HG03442 (cell line): Measurements from ENCODE around the gene NCAN.
"Not testable (repeated sequence)": the region's sequence is repeated elsewhere in the genome, so short reads cannot be mapped to it uniquely, and the experiment has no call there.

Source experiments
- ATAC-seq: cut with Tn5 transposase; IDR thresholded peaks from one replicate; pipeline ENCODE4 v1.9.1; 2021; ENCODE audit warnings: mild to moderate bottlenecking, moderate library complexity; ENCODE audit not compliant: unreplicated experiment

The NCAN gene

GRCh38 chr19:19211499-19212420, at the start of gene NCAN:
Gene NCAN (plus strand): TSS chr19:19211958. CDS start chr19:19216954, 4,996 bp downstream.
- ATAC-seq: no peak

GRCh38 chr19:19162495-19162894, 49.3 kb upstream of the NCAN start:
- no peak for ATAC-seq

GRCh38 chr19:19165396-19165795, 46.4 kb upstream of the NCAN start:
- no peak for ATAC-seq

GRCh38 chr19:19167612-19168011, 44.1 kb upstream of the NCAN start:
- no peak for ATAC-seq

- no peak for ATAC-seq
Observed at GRCh38 chr19:19169236-19170052, 42.3 kb upstream of the NCAN start.

- peak; percentile 86 for ATAC-seq
Observed at GRCh38 chr19:19170053-19170872, 41.5 kb upstream of the NCAN start, which contains the start of gene MEF2B. Gene MEF2B (minus strand): TSS chr19:19170263. CDS start chr19:19150735, 19,528 bp downstream.

- no peak for ATAC-seq
Observed at GRCh38 chr19:19170873-19171672, 40.7 kb upstream of the NCAN start.

- no peak for ATAC-seq
Observed at GRCh38 chr19:19171821-19172532, 39.8 kb upstream of the NCAN start.

GRCh38 chr19:19173243-19173642, 38.5 kb upstream of the NCAN start:
- ATAC-seq: not testable (repeated sequence)

- no peak for ATAC-seq
Observed at GRCh38 chr19:19176950-19177349, 34.8 kb upstream of the NCAN start.

- no peak for ATAC-seq
Observed at GRCh38 chr19:19179548-19180441, 32.0 kb upstream of the NCAN start.

GRCh38 chr19:19181488-19181998, 30.2 kb upstream of the NCAN start:
- ATAC-seq: no peak

GRCh38 chr19:19185853-19186740, 25.7 kb upstream of the NCAN start:
- no peak for ATAC-seq

- ATAC-seq: no peak
Observed at GRCh38 chr19:19186742-19187141, 25.0 kb upstream of the NCAN start.

GRCh38 chr19:19191768-19192077, 20.0 kb upstream of the NCAN start:
- ATAC-seq: no peak

- ATAC-seq: peak; percentile 78
Observed at GRCh38 chr19:19192078-19192882, 19.5 kb upstream of the NCAN start, which contains the start of the genes BORCS8 and RFXANK. Gene BORCS8 (minus strand): TSS chr19:19192152. CDS start chr19:19192117, 35 bp downstream. Gene RFXANK (plus strand): TSS chr19:19192258. CDS start chr19:19193947, 1,689 bp downstream.
